Activated T-helper 2 cell treated with anti-CD3 and anti-CD28 coated beads, Interferon-gamma antibody, Interleukin-2, Interleukin-4, amounts not matched to agents 10 μg/mL and 5 μg/mL and 100 μg/mL, durations not matched to agents 14 hours and 24 hours and 36 hours (primary cell): ENCODE results near the gene DENND4B. TPM values are rescaled to one million over a fixed set of nuclear protein-coding genes. Genes with fewer than 3 reads are reported as not detected.

ENCODE experiments used
- DNase-seq: peaks from one replicate; pipeline ENCODE4 v3.0.0; 2021; ENCODE audit warnings: low spot score
- H3K27ac Mint-ChIP-seq: one replicate; pipeline ENCODE4 v1.8.0; 2021; ENCODE audit warnings: mixed read lengths
- H3K27me3 Mint-ChIP-seq: one replicate; pipeline ENCODE4 v1.8.0; 2021; ENCODE audit warnings: low read depth, mixed read lengths
- H3K36me3 Mint-ChIP-seq: one replicate; pipeline ENCODE4 v1.8.0; 2021; ENCODE audit warnings: low read depth, mixed read lengths
- H3K4me1 Mint-ChIP-seq: one replicate; pipeline ENCODE4 v1.8.0; 2021; ENCODE audit warnings: low read depth, mixed read lengths
- H3K4me3 Mint-ChIP-seq: one replicate; pipeline ENCODE4 v1.8.0; 2021; ENCODE audit warnings: low read depth, mild to moderate bottlenecking, moderate library complexity, mixed read lengths
- H3K9me3 Mint-ChIP-seq: one replicate; pipeline ENCODE4 v1.8.0; 2021; ENCODE audit warnings: mixed read lengths
- intact Hi-C: fragments of 100-400 bp; cut with micrococcal nuclease; formaldehyde crosslinking; loops from one replicate; pipeline ENCODE4 v1.15.1; 2023
- total RNA-seq: library from RNA; stranded (reverse); gene quantifications from 2 replicates; pipeline ENCODE4 v1.2.3, GENCODE V29; 2022

The DENND4B gene
- total RNA-seq, 1 donor from 2014 or later, result 124 TPM

- peaks cover 15% of the 10 kb centered on the region for H3K4me1 Mint-ChIP-seq
Measured at GRCh38 chr1:153940756-153941155, 5.8 kb downstream of the DENND4B start.

DNA sequence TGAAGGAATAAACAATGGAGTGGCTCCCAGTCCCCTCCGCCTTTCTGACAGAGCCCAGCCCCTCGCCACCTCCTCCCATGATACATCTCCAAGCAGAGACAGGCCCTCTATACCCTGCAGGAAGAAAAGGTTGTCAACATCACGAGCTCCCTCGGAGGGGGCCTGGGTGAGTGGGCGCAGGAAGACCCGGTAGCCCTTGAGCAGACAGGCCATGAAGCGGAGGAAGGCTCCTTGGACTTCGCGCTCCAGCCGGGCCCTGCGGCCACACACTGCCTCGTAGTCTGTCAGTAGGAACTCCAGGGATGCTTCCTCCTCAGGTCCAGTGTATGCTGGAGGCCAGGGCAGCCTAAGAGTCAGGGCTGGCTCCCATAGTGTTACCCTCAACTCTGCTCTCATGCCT, 7.0 kb downstream of the DENND4B start:
- H3K27me3 Mint-ChIP-seq, result no peaks in the 10 kb centered on the region
- no peaks in the 10 kb centered on the region for H3K9me3 Mint-ChIP-seq
- H3K4me3 Mint-ChIP-seq, result no peak overlapping the region
- peaks cover 85% of the 10 kb centered on the region for H3K36me3 Mint-ChIP-seq
- peaks cover 10% of the 10 kb centered on the region for H3K4me1 Mint-ChIP-seq
- DNase-seq, result no peak
- intact Hi-C loops, result no loop called here
- no peak overlapping the region for H3K27ac Mint-ChIP-seq

More at GRCh38 chr1:153940756-153941155, 5.8 kb downstream of the DENND4B start:
- intact Hi-C loops, result no loop called here
- DNase-seq, result no peak
- H3K27ac Mint-ChIP-seq, result no peak overlapping the region
- H3K36me3 Mint-ChIP-seq, result peaks cover 76% of the 10 kb centered on the region
- H3K27me3 Mint-ChIP-seq, result no peaks in the 10 kb centered on the region
- H3K9me3 Mint-ChIP-seq, result no peaks in the 10 kb centered on the region
- H3K4me3 Mint-ChIP-seq, result no peak overlapping the region

GRCh38 chr1:153938996-153939395, 7.5 kb downstream of the DENND4B start:
- H3K9me3 Mint-ChIP-seq, result no peaks in the 10 kb centered on the region
- peaks cover 7% of the 10 kb centered on the region for H3K4me1 Mint-ChIP-seq
- peaks cover 85% of the 10 kb centered on the region for H3K36me3 Mint-ChIP-seq
- no peak for DNase-seq
- intact Hi-C loops, result no loop called here
- no peaks in the 10 kb centered on the region for H3K27me3 Mint-ChIP-seq
- H3K4me3 Mint-ChIP-seq, result no peak overlapping the region
- H3K27ac Mint-ChIP-seq, result no peak overlapping the region

DNA sequence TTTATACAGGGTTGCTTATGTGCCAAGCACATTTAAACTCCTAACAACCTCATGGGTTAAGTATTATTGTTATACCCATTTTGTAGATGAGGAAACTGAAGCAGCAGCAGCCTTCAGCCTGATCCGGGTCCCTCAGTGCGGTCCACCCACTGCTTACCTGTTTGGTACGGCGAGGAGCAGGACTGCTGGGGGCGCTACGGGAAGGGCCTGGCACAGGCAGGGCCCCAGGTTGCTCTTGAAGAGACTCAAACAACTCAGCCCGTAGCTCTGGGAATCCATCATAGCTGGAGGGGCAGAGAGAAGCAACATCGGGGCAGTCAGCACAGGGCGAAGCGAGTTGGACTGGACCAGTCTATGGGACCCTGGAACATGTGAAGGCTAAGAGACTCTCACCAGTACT, 9.2 kb downstream of the DENND4B start:
- Mint-ChIP-seq H3K9me3 (no peaks in the 10 kb centered on the region), H3K4me1 (no peaks in the 10 kb centered on the region), H3K4me3 (no peak overlapping the region), H3K27ac (no peak overlapping the region), H3K27me3 (no peaks in the 10 kb centered on the region), H3K36me3 (peaks cover 81% of the 10 kb centered on the region)
- DNase-seq, result no peak
- intact Hi-C loops, result no loop called here

GRCh38 chr1:153936011-153936802, 10.3 kb downstream of the DENND4B start:
- intact Hi-C loops, result no loop called here
- Mint-ChIP-seq H3K4me1 (no peaks in the 10 kb centered on the region), H3K36me3 (peaks cover 78% of the 10 kb centered on the region), H3K4me3 (no peak overlapping the region), H3K9me3 (no peaks in the 10 kb centered on the region), H3K27me3 (no peaks in the 10 kb centered on the region), H3K27ac (no peak overlapping the region)
- DNase-seq, result no peak

GRCh38 chr1:153934746-153935145, 11.8 kb downstream of the DENND4B start:
- no peaks in the 10 kb centered on the region for H3K9me3 Mint-ChIP-seq
- peaks cover 76% of the 10 kb centered on the region for H3K36me3 Mint-ChIP-seq

GRCh38 chr1:153933955-153934354, 12.6 kb downstream of the DENND4B start:
- Mint-ChIP-seq H3K9me3 (no peaks in the 10 kb centered on the region), H3K27me3 (no peaks in the 10 kb centered on the region), H3K4me1 (no peaks in the 10 kb centered on the region), H3K4me3 (no peak overlapping the region), H3K27ac (no peak overlapping the region), H3K36me3 (peaks cover 74% of the 10 kb centered on the region)
- intact Hi-C loops, result no loop called here
- no peak for DNase-seq

More at GRCh38 chr1:153934746-153935145, 11.8 kb downstream of the DENND4B start:
- DNase-seq, result no peak
- Mint-ChIP-seq H3K27me3 (no peaks in the 10 kb centered on the region), H3K27ac (no peak overlapping the region), H3K4me3 (no peak overlapping the region), H3K4me1 (no peaks in the 10 kb centered on the region)
- intact Hi-C loops, result no loop called here

DNA sequence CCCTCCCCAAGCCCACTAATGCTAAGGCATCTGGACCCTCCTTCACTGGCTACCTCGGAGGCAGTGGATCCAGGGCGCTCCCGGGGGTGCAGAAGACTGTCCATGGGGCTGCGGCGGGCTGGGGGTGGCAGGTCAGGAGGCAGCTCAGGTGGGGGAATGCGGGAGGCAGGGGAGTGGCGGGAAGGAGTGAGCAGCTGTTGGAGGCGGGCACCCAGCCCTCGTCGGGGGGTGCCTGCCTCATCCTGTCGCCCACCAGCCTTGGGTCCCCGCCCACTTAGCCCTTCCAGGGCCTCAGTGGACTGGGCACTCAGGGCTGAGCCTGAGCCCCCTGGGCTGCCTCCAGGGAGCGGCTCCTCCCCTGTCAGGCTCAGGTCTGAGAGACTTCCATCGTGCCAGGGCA, 13.1 kb downstream of the DENND4B start:
- Mint-ChIP-seq H3K4me3 (no peak overlapping the region), H3K4me1 (no peaks in the 10 kb centered on the region), H3K9me3 (no peaks in the 10 kb centered on the region), H3K36me3 (peaks cover 73% of the 10 kb centered on the region), H3K27ac (no peak overlapping the region), H3K27me3 (no peaks in the 10 kb centered on the region)
- no peak for DNase-seq
- intact Hi-C loops, result no loop called here

DNA sequence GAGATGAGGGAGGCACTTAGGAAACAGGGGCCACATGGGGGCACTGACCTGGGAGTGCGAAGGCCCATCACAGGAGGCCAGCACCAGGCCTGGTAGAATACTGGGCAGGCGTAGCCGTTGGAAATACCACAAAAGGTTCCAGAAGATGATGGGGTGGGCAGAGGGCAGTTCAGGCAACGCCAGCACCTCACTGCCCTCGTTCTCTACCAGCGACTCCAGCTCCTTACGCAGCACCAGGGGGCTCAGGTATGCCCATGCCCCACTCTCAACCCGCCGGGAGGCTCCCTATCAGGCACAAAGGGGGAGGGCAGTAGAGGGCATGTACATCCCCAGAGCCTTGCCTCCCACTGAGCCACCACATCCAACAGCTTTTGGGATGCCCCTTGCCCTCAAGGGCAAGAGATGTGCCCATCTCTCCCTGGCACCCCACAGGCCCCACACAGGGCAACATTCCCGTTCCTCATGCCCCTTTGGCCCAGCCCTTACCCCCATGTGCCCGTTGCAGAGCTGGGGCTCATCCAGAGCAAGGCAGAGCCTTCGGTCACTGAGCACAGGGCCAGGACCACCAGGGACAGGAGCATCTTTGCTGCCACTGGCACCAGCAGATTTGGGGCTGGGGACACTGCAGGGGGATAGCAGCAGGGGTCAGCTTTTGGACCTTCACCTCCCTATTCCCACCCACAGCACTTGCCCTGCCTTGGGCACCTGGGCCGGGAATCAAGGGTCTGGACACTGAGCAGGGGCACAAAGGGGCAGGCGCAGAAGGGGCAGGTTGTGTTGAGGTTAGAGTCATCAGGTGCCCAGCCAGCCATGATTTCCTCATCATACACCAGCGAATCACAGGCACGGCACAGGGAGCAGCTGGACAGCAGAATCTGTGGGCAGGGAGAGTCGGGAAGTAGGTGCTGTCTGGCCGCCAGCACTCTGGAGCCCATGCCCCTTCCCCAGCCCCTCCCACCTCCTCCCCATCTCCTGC, 14.1 kb downstream of the DENND4B start:
- H3K27ac Mint-ChIP-seq, result no peak overlapping the region
- no peaks in the 10 kb centered on the region for H3K27me3 Mint-ChIP-seq
- peaks cover 68% of the 10 kb centered on the region for H3K36me3 Mint-ChIP-seq
- H3K4me1 Mint-ChIP-seq, result peaks cover 4% of the 10 kb centered on the region
- intact Hi-C loops, result no loop called here
- no peaks in the 10 kb centered on the region for H3K9me3 Mint-ChIP-seq
- no peak overlapping the region for H3K4me3 Mint-ChIP-seq
- DNase-seq, result no peak

- Mint-ChIP-seq H3K4me3 (no peak overlapping the region), H3K27me3 (no peaks in the 10 kb centered on the region), H3K9me3 (no peaks in the 10 kb centered on the region), H3K4me1 (peaks cover 4% of the 10 kb centered on the region), H3K36me3 (peaks cover 47% of the 10 kb centered on the region), H3K27ac (no peak overlapping the region)
- DNase-seq, result no peak
- intact Hi-C loops, result no loop called here
Measured at GRCh38 chr1:153929981-153930948, 16.3 kb downstream of the DENND4B start.

GRCh38 chr1:153929426-153929825, 17.1 kb downstream of the DENND4B start:
- H3K4me1 Mint-ChIP-seq, result peaks cover 4% of the 10 kb centered on the region
- H3K4me3 Mint-ChIP-seq, result no peak overlapping the region
- peaks cover 38% of the 10 kb centered on the region for H3K36me3 Mint-ChIP-seq
- DNase-seq, result no peak
- H3K27ac Mint-ChIP-seq, result no peak overlapping the region
- intact Hi-C loops, result no loop called here
- no peaks in the 10 kb centered on the region for H3K27me3 Mint-ChIP-seq
- H3K9me3 Mint-ChIP-seq, result no peaks in the 10 kb centered on the region

DNA sequence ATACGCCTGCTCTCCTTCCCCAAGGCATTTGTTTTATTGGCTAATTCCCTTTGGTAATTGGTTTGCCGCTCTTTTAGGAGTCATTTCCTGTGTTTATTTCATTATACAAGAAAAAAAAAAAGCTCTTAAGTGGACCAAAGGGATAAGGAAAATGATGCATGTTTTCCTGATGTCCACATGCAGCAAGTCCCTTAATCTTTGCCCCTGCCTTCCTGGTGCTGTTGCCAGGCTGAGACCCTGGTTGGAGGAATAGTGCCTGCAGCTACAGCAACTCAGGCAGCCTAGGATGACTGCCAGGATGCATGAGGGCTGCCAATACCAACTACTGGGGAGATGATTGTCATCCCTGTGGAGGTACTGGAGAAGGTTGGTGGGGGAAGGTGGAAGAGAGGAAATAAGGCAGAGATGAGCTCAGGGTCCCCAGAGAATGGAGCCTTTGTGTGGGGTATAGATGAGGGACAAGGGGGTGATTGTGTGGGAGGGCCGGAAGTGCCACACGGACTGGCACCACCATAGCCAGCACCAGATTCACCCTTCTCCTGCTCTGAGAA, 17.7 kb downstream of the DENND4B start:
- peaks cover 4% of the 10 kb centered on the region for H3K4me1 Mint-ChIP-seq
- no peaks in the 10 kb centered on the region for H3K27me3 Mint-ChIP-seq
- H3K36me3 Mint-ChIP-seq, result peaks cover 34% of the 10 kb centered on the region
- no peak for DNase-seq
- H3K4me3 Mint-ChIP-seq, result no peak overlapping the region
- H3K27ac Mint-ChIP-seq, result no peak overlapping the region
- no peaks in the 10 kb centered on the region for H3K9me3 Mint-ChIP-seq
- intact Hi-C loops, result no loop called here
